ENCODE measurements around the gene SOD1. TPM values are rescaled to one million over a fixed set of nuclear protein-coding genes. Genes with fewer than 3 reads are reported as not detected.
"Not testable (repeated sequence)": the region's sequence is repeated elsewhere in the genome, so short reads cannot be mapped to it uniquely, and the experiment has no call there.

Gene SOD1
- total and polyA plus RNA-seq, 3 donors from 2014 or later, result 135 to 265 (median 170) TPM

GRCh38 chr21:31624961-31625491 is 34.5 kb upstream of the SOD1 start:
- Histone ChIP-seq H3K4me3 (no peak overlapping the region), H3K27me3 (no peaks in the 10 kb centered on the region), H3K27ac (no peak overlapping the region), H3K9me3 (no peaks in the 10 kb centered on the region), H3K4me1 (no peaks in the 10 kb centered on the region), H3K36me3 (ENCODE audit: low read depth, missing control alignments) (no peaks in the 10 kb centered on the region)
- TF ChIP-seq CTCF (IDR thresholded peaks at IDR 0.05) (no peak), POLR2A (IDR thresholded peaks at IDR 0.05) (no peak)
- no peak for DNase-seq
- intact Hi-C loops (cut with DNase I; ENCODE audit: low total_unique reads), result no loop called here
- WGBS, 2 donors, result 91 to 95% methylated on average over 10 to 11 of the region's 11 CpGs

GRCh38 chr21:31629972-31630711 is 29.4 kb upstream of the SOD1 start:
- 69 to 85% methylated on average over 8 of the region's 8 CpGs for WGBS, 2 donors
- Histone ChIP-seq H3K27me3 (no peaks in the 10 kb centered on the region), H3K4me3 (no peak overlapping the region), H3K9me3 (no peaks in the 10 kb centered on the region), H3K36me3 (ENCODE audit: low read depth, missing control alignments) (no peaks in the 10 kb centered on the region), H3K4me1 (no peaks in the 10 kb centered on the region), H3K27ac (no peak overlapping the region)
- TF ChIP-seq CTCF (IDR thresholded peaks at IDR 0.05) (no peak), POLR2A (IDR thresholded peaks at IDR 0.05) (no peak)
- intact Hi-C loops (cut with DNase I; ENCODE audit: low total_unique reads), result no loop called here
- DNase-seq, result no peak

GRCh38 chr21:31631881-31632280 is 27.6 kb upstream of the SOD1 start:
- H3K4me1 ChIP-seq; DNase-seq; H3K9me3 ChIP-seq; H3K27me3 ChIP-seq; H3K4me3 ChIP-seq; H3K27ac ChIP-seq; intact Hi-C loops (cut with DNase I; ENCODE audit: low total_unique reads); H3K36me3 ChIP-seq (ENCODE audit: low read depth, missing control alignments): not testable (repeated sequence)
- WGBS, 2 donors, result 86 to 99% methylated on average over 6 of the region's 6 CpGs

GRCh38 chr21:31634993-31635392 is 24.5 kb upstream of the SOD1 start:
- H3K4me3 ChIP-seq, result no peak overlapping the region
- H3K9me3 ChIP-seq, result no peaks in the 10 kb centered on the region
- intact Hi-C loops (cut with DNase I; ENCODE audit: low total_unique reads), result no loop called here
- no peaks in the 10 kb centered on the region for H3K36me3 ChIP-seq (ENCODE audit: low read depth, missing control alignments)
- H3K27ac ChIP-seq, result no peak overlapping the region
- no peaks in the 10 kb centered on the region for H3K4me1 ChIP-seq
- DNase-seq, result no peak
- TF ChIP-seq POLR2A (IDR thresholded peaks at IDR 0.05) (no peak), CTCF (IDR thresholded peaks at IDR 0.05) (no peak)
- WGBS, 2 donors, result 90 to 94% methylated on average over 3 of the region's 3 CpGs
- no peaks in the 10 kb centered on the region for H3K27me3 ChIP-seq

GRCh38 chr21:31636874-31637273 is 22.6 kb upstream of the SOD1 start:
- TF ChIP-seq CTCF (IDR thresholded peaks at IDR 0.05) (no peak), POLR2A (IDR thresholded peaks at IDR 0.05) (no peak)
- H3K27ac ChIP-seq, result no peak overlapping the region
- no peaks in the 10 kb centered on the region for H3K9me3 ChIP-seq
- no peak for DNase-seq
- 86 to 88% methylated on average over 2 of the region's 2 CpGs for WGBS, 2 donors
- no peaks in the 10 kb centered on the region for H3K36me3 ChIP-seq (ENCODE audit: low read depth, missing control alignments)
- no peak overlapping the region for H3K4me3 ChIP-seq
- no peaks in the 10 kb centered on the region for H3K27me3 ChIP-seq
- intact Hi-C loops (cut with DNase I; ENCODE audit: low total_unique reads), result no loop called here
- no peaks in the 10 kb centered on the region for H3K4me1 ChIP-seq

All from testis (tissue), 3 donors.